BE2C (cell line): Measurements from ENCODE around the gene CCDC136.

Experiments used
- DNase-seq: peaks from one replicate; pipeline ENCODE4 v3.0.0-alpha.2; 2020
- H3K27me3 ChIP-seq: fragments of 250-450 bp; sonication (Bioruptor Pico); 2 replicates; pipeline ENCODE4 v1.5.1; 2020; ENCODE audit warnings: mild to moderate bottlenecking
- H3K36me3 ChIP-seq: fragments of 250-450 bp; sonication (Bioruptor Pico); 2 replicates; pipeline ENCODE4 v1.5.1; 2020; ENCODE audit warnings: mild to moderate bottlenecking
- H3K4me1 ChIP-seq: fragments of 250-450 bp; sonication (Bioruptor Pico); 2 replicates; pipeline ENCODE4 v1.5.1; 2020
- H3K4me3 ChIP-seq: 2 replicates; pipeline ENCODE4 v1.5.1; 2011; ENCODE audit warnings: low read depth, low read length
- H3K9me3 ChIP-seq: fragments of 250-450 bp; sonication (Bioruptor Pico); 2 replicates; pipeline ENCODE4 v1.5.1; 2020
- CTCF ChIP-seq: IDR thresholded peaks from 2 replicates; pipeline ENCODE4 v1.5.1; 2012; ENCODE audit warnings: mild to moderate bottlenecking, low read depth, low read length

CCDC136 gene

GRCh38 chr7:128790315-128791041 is 1.3 kb upstream of the CCDC136 start:
- H3K9me3 ChIP-seq, result no peaks in the 10 kb centered on the region
- no peak for TF ChIP-seq CTCF
- H3K4me3 ChIP-seq, result peak overlapping the region; percentile 94
- no peaks in the 10 kb centered on the region for H3K4me1 ChIP-seq
- H3K36me3 ChIP-seq, result peaks cover 16% of the 10 kb centered on the region
- H3K27me3 ChIP-seq, result no peaks in the 10 kb centered on the region
- no peak for DNase-seq

- DNase-seq, result peak; percentile 32
- peaks cover 27% of the 10 kb centered on the region for H3K36me3 ChIP-seq
Observed at GRCh38 chr7:128791972-128792327, 182 bp downstream of the CCDC136 start.

GRCh38 chr7:128792471-128793180 is 858 bp downstream of the CCDC136 start:
- Histone ChIP-seq H3K9me3 (no peaks in the 10 kb centered on the region), H3K27me3 (no peaks in the 10 kb centered on the region), H3K36me3 (peaks cover 32% of the 10 kb centered on the region), H3K4me3 (peak overlapping the region; percentile 94), H3K4me1 (no peaks in the 10 kb centered on the region)
- TF ChIP-seq CTCF, result peak; percentile 22; the same call in 1 of the 2 replicates
- DNase-seq, result peak; percentile 79

More at GRCh38 chr7:128791972-128792327, 182 bp downstream of the CCDC136 start:
- peak overlapping the region; percentile 94 for H3K4me3 ChIP-seq
- H3K9me3 ChIP-seq, result no peaks in the 10 kb centered on the region
- H3K27me3 ChIP-seq, result no peaks in the 10 kb centered on the region
- TF ChIP-seq CTCF, result no peak
- no peaks in the 10 kb centered on the region for H3K4me1 ChIP-seq

- Histone ChIP-seq H3K4me1 (no peaks in the 10 kb centered on the region), H3K4me3 (peak overlapping the region; percentile 94), H3K36me3 (peaks cover 32% of the 10 kb centered on the region), H3K27me3 (no peaks in the 10 kb centered on the region), H3K9me3 (no peaks in the 10 kb centered on the region)
- DNase-seq, result no peak
- TF ChIP-seq CTCF, result no peak; the same call in 1 of the 2 replicates
Observed at GRCh38 chr7:128793181-128793547, 1.4 kb downstream of the CCDC136 start.

GRCh38 chr7:128794020-128794419 is 2.3 kb downstream of the CCDC136 start:
- DNase-seq, result no peak
- H3K9me3 ChIP-seq, result no peaks in the 10 kb centered on the region
- no peaks in the 10 kb centered on the region for H3K4me1 ChIP-seq
- H3K4me3 ChIP-seq, result no peak overlapping the region
- H3K27me3 ChIP-seq, result no peaks in the 10 kb centered on the region
- TF ChIP-seq CTCF, result no peak
- peaks cover 32% of the 10 kb centered on the region for H3K36me3 ChIP-seq

- no peak for TF ChIP-seq CTCF
Observed at GRCh38 chr7:128794436-128794835, 2.7 kb downstream of the CCDC136 start.

More at GRCh38 chr7:128794436-128794835, 2.7 kb downstream of the CCDC136 start:
- peaks cover 32% of the 10 kb centered on the region for H3K36me3 ChIP-seq
- no peak overlapping the region for H3K4me3 ChIP-seq
- H3K9me3 ChIP-seq, result no peaks in the 10 kb centered on the region
- no peaks in the 10 kb centered on the region for H3K4me1 ChIP-seq
- H3K27me3 ChIP-seq, result no peaks in the 10 kb centered on the region
- no peak for DNase-seq
